HepG2 (cell line): Measurements from ENCODE around the gene STK36. TPM values are rescaled to one million over a fixed set of nuclear protein-coding genes. Genes with fewer than 3 reads are reported as not detected.
A peak's percentile ranks its signal among the peaks of the same experiment; 100 is the strongest.

Source experiments
- EEA1 ChIP-seq: sonication (generic); formaldehyde crosslinking; IDR thresholded peaks from 2 replicates; pipeline ENCODE4 v1.5.1; 2020; ENCODE audit warnings: mild to moderate bottlenecking, missing genetic modification reagents, borderline replicate concordance
- NFYC ChIP-seq: IDR thresholded peaks from 2 replicates; pipeline ENCODE4 v1.6.1; 2016; ENCODE audit warnings: missing genetic modification reagents, missing compliant biosample characterization
- PCBP1 ChIP-seq: fragments of 200-400 bp; formaldehyde crosslinking; IDR thresholded peaks from 2 replicates; pipeline ENCODE4 v1.6.1; 2017; ENCODE audit warnings: mild to moderate bottlenecking, low read depth, low read length, borderline replicate concordance
- SALL2 ChIP-seq: sonication (generic); formaldehyde crosslinking; IDR thresholded peaks from 2 replicates; pipeline ENCODE4 v1.8.1; 2023; ENCODE audit warnings: mild to moderate bottlenecking, missing genetic modification reagents, inconsistent platforms
- SCMH1 ChIP-seq: sonication (generic); formaldehyde crosslinking; IDR thresholded peaks from 2 replicates; pipeline ENCODE4 v1.9.0; 2021; ENCODE audit warnings: missing genetic modification reagents, mild to moderate bottlenecking, borderline replicate concordance
- SOX13 ChIP-seq, 3 experiments: fragments of 450-650 bp in 1 of 3; sonication (generic) in 1 of 3; formaldehyde crosslinking in 1 of 3; IDR thresholded peaks in 2 of 3; conservative IDR thresholded peaks in 1 of 3; 2 replicates each; pipeline versions ENCODE4 v1.5.0 to v1.6.1; 2016 to 2020; ENCODE audit warnings: antibody characterized with exemption in 1 of 3, mild to moderate bottlenecking in 1 of 3, missing compliant biosample characterization in 1 of 3, missing genetic modification reagents in 1 of 3, moderate library complexity in 1 of 3
- SRSF9 ChIP-seq: fragments of 200-400 bp; formaldehyde crosslinking; IDR thresholded peaks from 2 replicates; pipeline ENCODE4 v1.6.1; 2018; ENCODE audit warnings: borderline replicate concordance, mild to moderate bottlenecking, low read depth, low read length; ENCODE audit not compliant: insufficient read depth, poor library complexity, severe bottlenecking
- TGIF2 ChIP-seq: IDR thresholded peaks from 2 replicates; pipeline ENCODE4 v1.6.1; 2016; ENCODE audit warnings: control low read depth, missing compliant biosample characterization
- TOE1 ChIP-seq: sonication (generic); formaldehyde crosslinking; IDR thresholded peaks from 2 replicates; pipeline ENCODE4 v1.4.0; 2020; ENCODE audit warnings: mild to moderate bottlenecking, missing genetic modification reagents
- ZKSCAN5 ChIP-seq: sonication (generic); formaldehyde crosslinking; IDR thresholded peaks from 2 replicates; pipeline ENCODE4 v1.5.1; 2020; ENCODE audit warnings: mild to moderate bottlenecking, missing genetic modification reagents
- ZNF234 ChIP-seq: sonication (generic); formaldehyde crosslinking; conservative IDR thresholded peaks from 2 replicates; pipeline ENCODE4 v1.5.1; 2020; ENCODE audit warnings: mild to moderate bottlenecking, missing genetic modification reagents
- ZNF441 ChIP-seq: sonication (generic); formaldehyde crosslinking; IDR thresholded peaks from 2 replicates; pipeline ENCODE4 v1.7.0; 2021; ENCODE audit warnings: missing genetic modification reagents, borderline replicate concordance
- ZNF572 ChIP-seq: sonication (generic); formaldehyde crosslinking; IDR thresholded peaks from 2 replicates; pipeline ENCODE4 v1.5.1; 2020; ENCODE audit warnings: mild to moderate bottlenecking, missing genetic modification reagents
- ZNF614 ChIP-seq: IDR thresholded peaks from 2 replicates; pipeline ENCODE4 v1.6.1; 2018; ENCODE audit warnings: missing biosample characterization, missing genetic modification reagents, inconsistent platforms, borderline replicate concordance
- ZNF644 ChIP-seq: IDR thresholded peaks from 2 replicates; pipeline ENCODE4 v1.6.1; 2016; ENCODE audit warnings: low read depth
- ZNF788 ChIP-seq: sonication (generic); formaldehyde crosslinking; IDR thresholded peaks from 2 replicates; pipeline ENCODE4 v1.5.0; 2020; ENCODE audit warnings: mild to moderate bottlenecking, missing genetic modification reagents, borderline replicate concordance
- ZSCAN20 ChIP-seq: sonication (generic); formaldehyde crosslinking; IDR thresholded peaks from 2 replicates; pipeline ENCODE4 v1.4.0; 2020; ENCODE audit warnings: missing genetic modification reagents, mild to moderate bottlenecking, borderline replicate concordance
- ZSCAN25 ChIP-seq: sonication (generic); formaldehyde crosslinking; IDR thresholded peaks from 2 replicates; pipeline ENCODE4 v1.8.0; 2022; ENCODE audit warnings: mild to moderate bottlenecking, missing genetic modification reagents
- polyA plus RNA-seq, 8 experiments: library from polyadenylated mRNA; depleted of rRNA in 3 of 8; stranded (reverse) in 7 of 8; unstranded in 1 of 8; fragments of >200 nt; fragmentation: Illumina TruSeq in 4 of 8; extraction: Trizol in 4 of 8; gene quantifications; 2 replicates each; pipeline versions ENCODE4 v1.2.1 to v1.2.3, GENCODE V29; 2011 to 2016; ENCODE audit warnings: low read depth in 4 of 8, missing spikeins in 1 of 8, mixed read lengths in 1 of 8; ENCODE audit not compliant: insufficient read depth in 1 of 8
- total RNA-seq, 5 experiments: library from RNA; depleted of rRNA; stranded (reverse); fragments of >200 nt; fragmentation: Illumina TruSeq; extraction: Trizol; gene quantifications; 2 replicates each; pipeline ENCODE4 v1.2.3, GENCODE V29; 2016; ENCODE audit warnings: low read depth in 1 of 5
- TF ChIP-seq, protein P1 (sequence below): sonication (generic); formaldehyde crosslinking; IDR thresholded peaks from 2 replicates; pipeline ENCODE4 v1.4.0; 2020; ENCODE audit warnings: missing genetic modification reagents, borderline replicate concordance
- TF ChIP-seq, protein P2 (sequence below): sonication (generic); formaldehyde crosslinking; IDR thresholded peaks from 2 replicates; pipeline ENCODE4 v1.8.1; 2023; ENCODE audit warnings: missing genetic modification reagents, inconsistent platforms, borderline replicate concordance
- TF ChIP-seq, protein P3 (sequence below): sonication (generic); formaldehyde crosslinking; IDR thresholded peaks from 2 replicates; pipeline ENCODE4 v1.4.0; 2020; ENCODE audit warnings: missing genetic modification reagents

Gene STK36
- total and polyA plus RNA-seq, 2 of the 13 experiments (the other 11 are each of a cell fraction or from before 2014, with no cell fraction given) = 45.9 to 83.5 TPM

DNA sequence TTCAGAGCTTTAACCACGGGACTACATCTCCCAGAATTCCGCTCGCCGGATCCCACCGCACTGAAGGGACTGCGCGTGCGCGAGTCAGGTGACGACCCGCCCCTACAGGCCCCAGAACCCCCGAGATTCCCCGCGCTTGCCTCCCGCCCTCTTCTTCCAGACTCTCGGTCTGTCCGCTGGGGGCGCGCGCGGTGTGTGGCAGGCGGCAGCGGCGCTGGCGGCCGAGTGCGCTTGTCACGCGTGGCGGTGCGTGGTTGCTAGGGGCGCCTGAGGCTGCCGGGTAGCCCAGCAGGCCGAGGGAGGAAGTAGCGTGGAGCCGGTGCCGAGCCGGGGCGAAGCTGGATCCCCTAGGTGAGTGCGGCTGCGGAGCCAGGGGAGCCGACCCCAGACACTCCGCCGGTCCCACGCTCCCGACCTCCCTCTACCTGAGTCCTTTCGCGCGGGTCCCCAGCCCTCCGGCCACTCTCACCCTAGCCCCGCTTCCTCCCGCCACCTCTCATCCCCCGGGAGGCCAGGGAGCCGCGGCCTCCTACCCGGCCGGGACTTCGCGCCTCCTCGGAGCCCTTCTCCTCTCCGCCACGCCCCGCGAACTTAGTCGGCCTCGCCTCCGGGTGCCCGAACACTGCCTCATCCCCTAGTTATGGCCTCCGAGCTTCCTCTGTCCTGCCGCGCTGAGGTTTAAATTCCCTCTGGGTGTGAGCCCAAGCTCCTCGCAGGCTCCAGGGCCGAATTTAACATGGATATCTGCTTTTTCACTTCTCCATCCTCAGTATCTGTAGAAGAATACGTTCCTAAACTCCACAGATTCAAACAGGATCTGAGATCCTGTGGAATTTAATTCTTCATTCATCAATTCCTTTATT is 39.0 kb downstream of the STK36 start, which contains the start of gene TTLL4 (continued):
- TF ChIP-seq, protein P1, sequence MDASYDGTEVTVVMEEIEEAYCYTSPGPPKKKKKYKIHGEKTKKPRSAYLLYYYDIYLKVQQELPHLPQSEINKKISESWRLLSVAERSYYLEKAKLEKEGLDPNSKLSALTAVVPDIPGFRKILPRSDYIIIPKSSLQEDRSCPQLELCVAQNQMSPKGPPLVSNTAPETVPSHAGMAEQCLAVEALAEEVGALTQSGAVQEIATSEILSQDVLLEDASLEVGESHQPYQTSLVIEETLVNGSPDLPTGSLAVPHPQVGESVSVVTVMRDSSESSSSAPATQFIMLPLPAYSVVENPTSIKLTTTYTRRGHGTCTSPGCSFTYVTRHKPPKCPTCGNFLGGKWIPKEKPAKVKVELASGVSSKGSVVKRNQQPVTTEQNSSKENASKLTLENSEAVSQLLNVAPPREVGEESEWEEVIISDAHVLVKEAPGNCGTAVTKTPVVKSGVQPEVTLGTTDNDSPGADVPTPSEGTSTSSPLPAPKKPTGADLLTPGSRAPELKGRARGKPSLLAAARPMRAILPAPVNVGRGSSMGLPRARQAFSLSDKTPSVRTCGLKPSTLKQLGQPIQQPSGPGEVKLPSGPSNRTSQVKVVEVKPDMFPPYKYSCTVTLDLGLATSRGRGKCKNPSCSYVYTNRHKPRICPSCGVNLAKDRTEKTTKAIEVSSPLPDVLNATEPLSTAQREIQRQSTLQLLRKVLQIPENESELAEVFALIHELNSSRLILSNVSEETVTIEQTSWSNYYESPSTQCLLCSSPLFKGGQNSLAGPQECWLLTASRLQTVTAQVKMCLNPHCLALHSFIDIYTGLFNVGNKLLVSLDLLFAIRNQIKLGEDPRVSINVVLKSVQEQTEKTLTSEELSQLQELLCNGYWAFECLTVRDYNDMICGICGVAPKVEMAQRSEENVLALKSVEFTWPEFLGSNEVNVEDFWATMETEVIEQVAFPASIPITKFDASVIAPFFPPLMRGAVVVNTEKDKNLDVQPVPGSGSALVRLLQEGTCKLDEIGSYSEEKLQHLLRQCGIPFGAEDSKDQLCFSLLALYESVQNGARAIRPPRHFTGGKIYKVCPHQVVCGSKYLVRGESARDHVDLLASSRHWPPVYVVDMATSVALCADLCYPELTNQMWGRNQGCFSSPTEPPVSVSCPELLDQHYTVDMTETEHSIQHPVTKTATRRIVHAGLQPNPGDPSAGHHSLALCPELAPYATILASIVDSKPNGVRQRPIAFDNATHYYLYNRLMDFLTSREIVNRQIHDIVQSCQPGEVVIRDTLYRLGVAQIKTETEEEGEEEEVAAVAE (CRISPR knock-in tag) = 0 out of 2 replicates have a peak, but pooled peaks have one; percentile 48
- no peak for TF ChIP-seq ZKSCAN5
- TF ChIP-seq ZNF644 (CRISPR knock-in tag) = no peak; the same call in 1 of the 2 replicates
- TF ChIP-seq TGIF2 = peak; percentile 94
- TF ChIP-seq ZSCAN25 (CRISPR knock-in tag) = peak; percentile 80
- peak; percentile 92 for TF ChIP-seq ZNF614 (CRISPR knock-in tag)
- no peak for TF ChIP-seq SOX13 (IDR thresholded peaks at IDR 0.05)
- peak in 1 of 2 experiments; percentile 66; a peak in 1 of 4 replicates for TF ChIP-seq SOX13 (CRISPR knock-in tag; conservative IDR thresholded peaks at IDR 0.05 in 1 of 2, IDR thresholded peaks at IDR 0.05 in 1 of 2)
- TF ChIP-seq ZSCAN20 = peak; percentile 74; the same call in 1 of the 2 replicates
- TF ChIP-seq EEA1 (CRISPR knock-in tag) = peak; percentile 99
- TF ChIP-seq ZNF572 = no peak; the same call in 1 of the 2 replicates
- TF ChIP-seq ZNF441 (CRISPR knock-in tag) = 0 out of 2 replicates have a peak, but pooled peaks have one; percentile 13
- peak; percentile 43 for TF ChIP-seq NFYC (CRISPR knock-in tag)
- TF ChIP-seq ZNF788 (CRISPR knock-in tag) = peak; percentile 98
- TF ChIP-seq, protein P2, sequence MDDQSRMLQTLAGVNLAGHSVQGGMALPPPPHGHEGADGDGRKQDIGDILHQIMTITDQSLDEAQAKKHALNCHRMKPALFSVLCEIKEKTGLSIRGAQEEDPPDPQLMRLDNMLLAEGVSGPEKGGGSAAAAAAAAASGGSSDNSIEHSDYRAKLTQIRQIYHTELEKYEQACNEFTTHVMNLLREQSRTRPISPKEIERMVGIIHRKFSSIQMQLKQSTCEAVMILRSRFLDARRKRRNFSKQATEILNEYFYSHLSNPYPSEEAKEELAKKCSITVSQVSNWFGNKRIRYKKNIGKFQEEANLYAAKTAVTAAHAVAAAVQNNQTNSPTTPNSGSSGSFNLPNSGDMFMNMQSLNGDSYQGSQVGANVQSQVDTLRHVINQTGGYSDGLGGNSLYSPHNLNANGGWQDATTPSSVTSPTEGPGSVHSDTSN = no peak
- TF ChIP-seq TOE1 (CRISPR knock-in tag) = no peak; the same call in 1 of the 2 replicates
- TF ChIP-seq PCBP1 = 0 out of 2 replicates have a peak, but pooled peaks have one; percentile 60
- 0 out of 2 replicates have a peak, but pooled peaks have one; percentile 0 for TF ChIP-seq ZNF234 (CRISPR knock-in tag)
- TF ChIP-seq SRSF9 = no peak
- TF ChIP-seq, protein P3, sequence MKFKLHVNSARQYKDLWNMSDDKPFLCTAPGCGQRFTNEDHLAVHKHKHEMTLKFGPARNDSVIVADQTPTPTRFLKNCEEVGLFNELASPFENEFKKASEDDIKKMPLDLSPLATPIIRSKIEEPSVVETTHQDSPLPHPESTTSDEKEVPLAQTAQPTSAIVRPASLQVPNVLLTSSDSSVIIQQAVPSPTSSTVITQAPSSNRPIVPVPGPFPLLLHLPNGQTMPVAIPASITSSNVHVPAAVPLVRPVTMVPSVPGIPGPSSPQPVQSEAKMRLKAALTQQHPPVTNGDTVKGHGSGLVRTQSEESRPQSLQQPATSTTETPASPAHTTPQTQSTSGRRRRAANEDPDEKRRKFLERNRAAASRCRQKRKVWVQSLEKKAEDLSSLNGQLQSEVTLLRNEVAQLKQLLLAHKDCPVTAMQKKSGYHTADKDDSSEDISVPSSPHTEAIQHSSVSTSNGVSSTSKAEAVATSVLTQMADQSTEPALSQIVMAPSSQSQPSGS (CRISPR knock-in tag) = peak; percentile 88; the same call in 1 of the 2 replicates
- peak; percentile 92; the same call in 1 of the 2 replicates for TF ChIP-seq SALL2 (CRISPR knock-in tag)
- no peak for TF ChIP-seq SCMH1 (CRISPR knock-in tag)
